Right atrium auricular region (tissue), 2 donors: ENCODE measurements around the gene CD2AP. TPM values are rescaled to one million over a fixed set of nuclear protein-coding genes. Genes with fewer than 3 reads are reported as not detected.
A peak's percentile ranks its signal among the peaks of the same experiment; 100 is the strongest.
"Not testable (repeated sequence)": the region's sequence is repeated elsewhere in the genome, so short reads cannot be mapped to it uniquely, and the experiment has no call there.

Experiments
- DNase-seq: peaks from one replicate; pipeline ENCODE4 v3.0.0-alpha.2; 2019; ENCODE audit warnings: low spot score
- H3K27ac ChIP-seq, 2 donors: fragments of 200-600 bp; sonication (generic); 1 replicate in 1 of 2; 2 replicates in 1 of 2; pipeline ENCODE4 v1.5.1; 2016 to 2019
- H3K27me3 ChIP-seq, 2 donors: fragments of 200-600 bp; sonication (generic); one replicate each; pipeline versions ENCODE4 v1.5.1 to v1.6.0; 2017 to 2019
- H3K36me3 ChIP-seq: fragments of 200-600 bp; sonication (generic); one replicate; pipeline ENCODE4 v1.5.1; 2016
- H3K4me1 ChIP-seq, 2 donors: fragments of 200-600 bp; sonication (generic); one replicate each; pipeline versions ENCODE4 v1.5.1 to v1.6.0; 2017 to 2019
- H3K4me3 ChIP-seq, 2 donors: fragments of 200-600 bp; sonication (generic); 1 replicate in 1 of 2; 2 replicates in 1 of 2; pipeline ENCODE4 v1.5.1; 2017 to 2019; ENCODE audit warnings: mild to moderate bottlenecking in 1 of 2, moderate library complexity in 1 of 2
- H3K9me3 ChIP-seq, 2 donors: fragments of 200-600 bp; sonication (generic); one replicate each; pipeline ENCODE4 v1.5.1; 2019
- CTCF ChIP-seq, 2 donors: fragments of 200-600 bp; sonication (generic); IDR thresholded peaks; one replicate each; pipeline ENCODE4 v1.5.1; 2019; ENCODE audit warnings: antibody characterized with exemption in 2 of 2
- total RNA-seq, 2 donors: library from RNA; depleted of rRNA; stranded (reverse); fragments of >200 nt; gene quantifications; one replicate each; pipeline ENCODE4 v1.1.0, GENCODE V29; 2016

Gene CD2AP
- total RNA-seq, 2 donors from 2014 or later = 9.8 to 10.8 TPM

- Histone ChIP-seq H3K4me3 (no peak overlapping the region), H3K9me3 (no peaks in the 10 kb centered on the region), H3K4me1 (peaks cover 0 to 14% of the 10 kb centered on the region in 2 donors), H3K36me3 (no peaks in the 10 kb centered on the region), H3K27me3 (no peaks in the 10 kb centered on the region), H3K27ac (no peak overlapping the region)
- DNase-seq = no peak
- no peak for TF ChIP-seq CTCF (IDR thresholded peaks at IDR 0.05)
These were observed 169.1 kb downstream of the CD2AP start for GRCh38 chr6:47646689-47647088.

- Histone ChIP-seq H3K4me3 (no peak overlapping the region), H3K27ac (no peak overlapping the region), H3K4me1 (peaks cover 0 to 15% of the 10 kb centered on the region in 2 donors), H3K36me3 (no peaks in the 10 kb centered on the region), H3K27me3 (no peaks in the 10 kb centered on the region), H3K9me3 (no peaks in the 10 kb centered on the region)
- no peak for TF ChIP-seq CTCF (IDR thresholded peaks at IDR 0.05)
- DNase-seq = no peak
These were observed 169.6 kb downstream of the CD2AP start for GRCh38 chr6:47647188-47647587.

GRCh38 chr6:47647626-47648025 is 170.0 kb downstream of the CD2AP start:
- H3K4me3 ChIP-seq, H3K27ac ChIP-seq, DNase-seq, H3K27me3 ChIP-seq, H3K9me3 ChIP-seq, H3K36me3 ChIP-seq: not testable (repeated sequence)
- peaks cover 0 to 15% of the 10 kb centered on the region in 2 donors for H3K4me1 ChIP-seq

GRCh38 chr6:47648031-47648430 is 170.4 kb downstream of the CD2AP start:
- H3K4me3 ChIP-seq = no peak overlapping the region
- no peak for TF ChIP-seq CTCF (IDR thresholded peaks at IDR 0.05)
- H3K4me1 ChIP-seq = peaks cover 0 to 15% of the 10 kb centered on the region in 2 donors
- DNase-seq = no peak
- H3K27me3 ChIP-seq = no peaks in the 10 kb centered on the region
- no peaks in the 10 kb centered on the region for H3K36me3 ChIP-seq
- H3K9me3 ChIP-seq = no peaks in the 10 kb centered on the region
- H3K27ac ChIP-seq = no peak overlapping the region

- Histone ChIP-seq H3K36me3 (no peaks in the 10 kb centered on the region), H3K4me3 (no peak overlapping the region), H3K27me3 (no peaks in the 10 kb centered on the region), H3K9me3 (no peaks in the 10 kb centered on the region), H3K27ac (peak overlapping the region in 1 of 2 donors; percentile 69), H3K4me1 (peaks cover 0 to 15% of the 10 kb centered on the region in 2 donors)
- no peak for TF ChIP-seq CTCF (IDR thresholded peaks at IDR 0.05)
- no peak for DNase-seq
These were observed 173.2 kb downstream of the CD2AP start for GRCh38 chr6:47650553-47651432.

GRCh38 chr6:47651505-47651944 is 173.9 kb downstream of the CD2AP start:
- Histone ChIP-seq H3K27me3 (no peaks in the 10 kb centered on the region), H3K4me1 (peaks cover 0 to 15% of the 10 kb centered on the region in 2 donors), H3K9me3 (no peaks in the 10 kb centered on the region), H3K27ac (peak overlapping the region in 1 of 2 donors; percentile 69), H3K36me3 (no peaks in the 10 kb centered on the region), H3K4me3 (no peak overlapping the region)
- TF ChIP-seq CTCF (IDR thresholded peaks at IDR 0.05) = no peak
- no peak for DNase-seq
